Choroid plexus epithelial cell (primary cell): ENCODE results near the gene CHD6.
A peak's percentile ranks its signal among the peaks of the same experiment; 100 is the strongest.
"Not testable (repeated sequence)": the region's sequence is repeated elsewhere in the genome, so short reads cannot be mapped to it uniquely, and the experiment has no call there.

Experiments used
- DNase-seq: peaks from one replicate; pipeline ENCODE4 v3.0.0-alpha.2; 2010; ENCODE audit warnings: low read depth
- H3K4me3 ChIP-seq: 2 replicates; pipeline ENCODE4 v1.5.1; 2011; ENCODE audit warnings: low read depth, mild to moderate bottlenecking, control low read depth, low read length, moderate library complexity
- TF ChIP-seq, protein P1 (sequence below): conservative IDR thresholded peaks from 2 replicates; pipeline ENCODE4 v1.5.1; 2011; ENCODE audit warnings: low read depth, mild to moderate bottlenecking, control low read depth, inconsistent platforms, low read length, moderate library complexity

The CHD6 gene

DNA sequence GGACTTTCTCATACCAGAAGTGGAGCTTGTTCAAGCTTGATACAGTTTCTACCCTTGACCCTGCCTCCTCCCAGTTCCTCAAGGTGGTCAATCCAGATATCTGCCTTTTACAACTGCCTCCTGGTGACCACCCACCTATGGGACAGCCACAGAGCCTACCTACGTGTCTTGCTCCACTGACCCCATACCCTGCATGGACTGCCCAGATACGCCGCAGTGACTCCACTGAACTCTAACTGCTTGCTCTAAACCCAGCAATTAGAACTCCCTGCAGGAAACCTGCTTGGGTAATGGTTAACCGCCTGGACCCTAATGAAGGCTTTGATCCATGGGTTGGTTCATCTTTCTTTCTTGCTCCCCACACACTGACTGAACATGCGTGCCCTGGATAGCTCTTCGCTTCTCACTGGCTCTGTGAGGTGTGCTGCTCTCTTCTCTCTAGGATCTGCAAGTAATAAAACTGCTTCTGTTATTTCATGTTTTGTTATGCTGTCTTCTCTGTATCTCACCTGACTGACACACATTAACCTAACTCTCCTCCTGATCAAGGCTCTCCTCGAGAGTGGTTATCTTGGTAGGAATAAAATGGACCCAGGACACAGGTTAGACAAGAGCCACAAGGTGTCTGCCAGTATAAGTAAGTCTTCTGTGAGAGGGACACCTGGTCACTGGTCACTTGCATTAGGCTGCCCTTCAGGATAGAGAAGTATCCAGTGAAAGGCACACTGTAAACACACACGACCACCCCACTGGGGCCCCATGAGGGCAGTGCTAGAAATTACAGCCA is 79.2 kb downstream of the CHD6 start:
- TF ChIP-seq, protein P1, sequence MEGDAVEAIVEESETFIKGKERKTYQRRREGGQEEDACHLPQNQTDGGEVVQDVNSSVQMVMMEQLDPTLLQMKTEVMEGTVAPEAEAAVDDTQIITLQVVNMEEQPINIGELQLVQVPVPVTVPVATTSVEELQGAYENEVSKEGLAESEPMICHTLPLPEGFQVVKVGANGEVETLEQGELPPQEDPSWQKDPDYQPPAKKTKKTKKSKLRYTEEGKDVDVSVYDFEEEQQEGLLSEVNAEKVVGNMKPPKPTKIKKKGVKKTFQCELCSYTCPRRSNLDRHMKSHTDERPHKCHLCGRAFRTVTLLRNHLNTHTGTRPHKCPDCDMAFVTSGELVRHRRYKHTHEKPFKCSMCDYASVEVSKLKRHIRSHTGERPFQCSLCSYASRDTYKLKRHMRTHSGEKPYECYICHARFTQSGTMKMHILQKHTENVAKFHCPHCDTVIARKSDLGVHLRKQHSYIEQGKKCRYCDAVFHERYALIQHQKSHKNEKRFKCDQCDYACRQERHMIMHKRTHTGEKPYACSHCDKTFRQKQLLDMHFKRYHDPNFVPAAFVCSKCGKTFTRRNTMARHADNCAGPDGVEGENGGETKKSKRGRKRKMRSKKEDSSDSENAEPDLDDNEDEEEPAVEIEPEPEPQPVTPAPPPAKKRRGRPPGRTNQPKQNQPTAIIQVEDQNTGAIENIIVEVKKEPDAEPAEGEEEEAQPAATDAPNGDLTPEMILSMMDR, result no peak
- DNase-seq, result no peak
- no peak overlapping the region for H3K4me3 ChIP-seq

DNA sequence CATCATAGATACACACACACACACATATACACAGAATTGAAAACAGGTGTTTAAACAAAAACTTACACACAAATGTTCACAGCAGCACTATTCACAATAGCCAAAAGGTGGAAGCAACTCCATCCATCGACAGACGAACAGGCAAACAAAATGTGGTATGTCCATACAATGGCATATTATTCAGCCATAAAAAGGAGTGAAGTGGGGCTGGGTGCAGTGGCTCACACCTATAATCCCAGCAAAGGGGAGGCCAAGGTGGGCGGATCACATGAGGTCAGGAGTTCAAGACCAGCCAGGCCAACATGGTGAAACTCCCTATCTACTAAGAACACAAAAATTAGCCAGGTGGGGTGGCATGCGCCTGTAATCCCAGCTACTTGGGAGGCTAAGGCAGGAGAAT is 80.3 kb downstream of the CHD6 start:
- no peak for DNase-seq
- TF ChIP-seq, protein P1, result no peak
- no peak overlapping the region for H3K4me3 ChIP-seq

DNA sequence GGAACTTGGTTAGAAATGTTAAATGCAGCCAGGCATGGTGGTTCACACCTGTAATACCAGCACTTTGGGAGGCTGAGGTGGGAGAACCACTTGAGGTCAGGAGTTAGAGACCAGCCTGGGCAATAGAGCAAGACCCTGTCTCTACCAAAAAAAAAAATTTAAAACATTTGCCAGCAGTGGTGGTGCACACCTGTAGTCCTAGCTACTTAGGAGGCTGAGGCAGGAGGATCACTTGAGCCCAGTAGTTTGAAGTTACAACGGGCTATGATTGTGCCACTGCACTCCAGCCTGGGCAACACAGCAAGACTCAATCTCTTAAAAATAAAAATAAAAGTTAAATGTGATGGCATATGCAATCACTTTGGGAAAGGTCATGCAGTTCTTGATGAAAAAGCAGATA is 82.6 kb downstream of the CHD6 start:
- not testable (repeated sequence) for H3K4me3 ChIP-seq

DNA sequence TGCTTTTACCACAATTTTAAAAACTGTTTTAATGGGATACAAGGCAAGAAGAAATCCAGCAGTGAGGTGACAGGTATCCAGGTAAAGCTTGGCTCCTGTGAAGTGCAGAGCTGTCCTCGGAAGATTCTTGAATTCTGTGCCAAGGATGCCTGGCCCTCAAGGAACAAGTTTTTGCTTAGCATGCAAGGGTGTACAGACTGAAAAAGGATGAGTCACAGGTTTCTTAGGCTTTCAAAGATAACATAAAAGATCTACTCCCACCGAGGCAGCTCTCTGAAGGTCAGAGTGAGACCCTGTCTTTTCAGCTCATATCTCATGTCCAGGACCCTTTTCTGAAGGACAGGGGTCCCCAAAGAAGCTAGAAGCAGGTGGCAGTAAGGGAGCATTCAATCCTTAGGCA is 83.3 kb downstream of the CHD6 start:
- peak; percentile 28 for DNase-seq
- no peak overlapping the region for H3K4me3 ChIP-seq
- TF ChIP-seq, protein P1, result no peak

More for the DNA sequence above, 82.6 kb downstream of the CHD6 start:
- not testable (repeated sequence) for DNase-seq

DNA sequence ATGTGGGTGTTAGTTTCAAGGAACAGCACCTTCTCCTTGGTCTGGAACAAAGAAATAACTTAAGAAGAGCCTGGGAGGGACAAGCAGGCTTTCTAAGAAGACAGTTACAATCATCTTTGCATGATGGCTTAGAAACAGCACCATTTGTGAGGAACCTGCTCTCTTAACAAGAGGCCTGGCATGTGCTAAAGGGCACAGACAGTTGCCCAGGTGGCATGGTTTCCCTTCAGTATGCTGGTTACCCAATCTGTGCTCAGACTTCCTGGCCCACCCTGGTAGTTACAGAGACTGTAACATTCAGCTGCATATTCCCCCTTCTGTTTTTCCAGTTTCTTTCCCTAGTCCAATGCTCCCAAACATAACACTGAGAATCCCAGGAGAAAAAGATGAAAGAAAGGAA is 84.0 kb downstream of the CHD6 start:
- DNase-seq, result no peak
- H3K4me3 ChIP-seq, result no peak overlapping the region
- TF ChIP-seq, protein P1, result no peak

DNA sequence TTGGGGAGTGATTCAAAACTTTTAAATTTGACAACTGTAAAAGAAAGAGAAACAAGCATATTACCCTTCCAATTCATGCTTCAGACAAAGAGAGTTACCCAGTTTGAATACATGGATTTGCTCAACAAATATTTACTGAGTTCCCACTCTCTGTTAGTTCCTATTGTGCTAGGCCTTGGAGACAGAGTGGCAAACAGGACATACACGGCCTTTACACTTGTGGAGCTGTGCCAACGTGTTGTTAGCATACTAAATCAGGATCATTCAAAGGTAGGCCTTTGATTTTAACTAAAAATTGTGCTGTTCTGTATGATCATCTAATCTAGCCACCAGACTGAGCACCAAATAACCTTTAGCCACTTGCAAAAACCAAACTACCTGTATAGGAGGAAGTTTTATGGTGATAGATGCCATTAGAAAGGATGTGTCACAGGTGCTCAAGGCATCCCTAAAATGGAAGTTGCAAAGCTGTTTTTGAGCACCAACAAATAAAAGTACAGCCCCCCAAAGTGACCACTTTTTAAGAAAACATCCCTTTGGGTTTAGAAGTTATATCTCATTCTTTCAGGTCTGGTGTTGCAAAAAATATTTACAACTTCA is 84.5 kb downstream of the CHD6 start:
- H3K4me3 ChIP-seq, result no peak overlapping the region
- no peak for DNase-seq
- TF ChIP-seq, protein P1, result no peak

DNA sequence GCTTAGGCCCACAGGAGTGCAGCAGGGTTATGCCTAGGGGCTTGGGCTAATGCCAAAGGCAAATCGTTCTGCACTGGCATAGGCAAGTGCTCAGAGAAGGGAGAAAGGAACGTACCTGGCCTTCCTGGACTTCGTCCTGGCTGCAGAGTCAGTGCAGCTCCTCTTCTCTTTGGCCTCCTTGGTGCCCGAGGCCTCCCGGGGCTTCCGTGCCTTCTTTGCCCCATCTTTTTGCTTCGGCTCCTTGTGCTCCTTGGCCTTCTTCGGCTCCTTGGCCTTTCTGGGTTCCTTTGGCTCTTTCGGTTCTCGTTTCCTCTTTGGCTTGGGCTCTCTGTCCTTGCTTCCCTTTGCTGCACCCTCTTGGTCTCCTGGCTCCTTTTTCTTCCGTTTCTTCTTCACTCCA is 85.2 kb downstream of the CHD6 start:
- H3K4me3 ChIP-seq, result no peak overlapping the region
- TF ChIP-seq, protein P1, result no peak
- no peak for DNase-seq
